ENCODE results near the gene MYL3. TPM values are rescaled to one million over a fixed set of nuclear protein-coding genes. Genes with fewer than 3 reads are reported as not detected.

The MYL3 gene
- total and polyA plus RNA-seq, 2 experiments from 2014 or later, result not detected

DNA sequence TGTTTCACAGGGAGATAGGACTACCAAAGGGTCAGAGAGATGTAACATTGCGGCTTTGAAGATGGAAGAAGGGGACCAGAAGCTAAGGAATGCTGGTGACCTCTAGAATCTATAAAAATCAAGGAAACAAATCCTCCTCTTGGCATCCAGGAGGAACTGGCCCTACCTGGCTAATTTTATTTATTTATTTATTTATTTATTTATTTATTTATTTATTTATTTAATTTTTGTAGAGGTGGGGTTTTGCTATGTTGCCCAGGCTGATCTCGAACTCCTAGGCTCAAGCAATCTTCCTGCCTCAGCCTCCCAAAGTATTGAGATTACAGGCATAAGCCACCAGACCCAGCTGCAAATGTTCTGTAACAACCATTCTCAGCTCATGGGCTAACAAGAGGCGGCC is 19.7 kb downstream of the MYL3 start:
- Histone ChIP-seq H3K36me3 (ENCODE audit: low read depth) (no peaks in the 10 kb centered on the region), H2AFZ (no peak overlapping the region), H3K9me3 (ENCODE audit: low read depth) (peaks cover 4% of the 10 kb centered on the region), H3K27me3 (replicated peaks; ENCODE audit: insufficient read depth) (no peaks in the 10 kb centered on the region), H3K79me2 (ENCODE audit: insufficient read depth) (no peaks in the 10 kb centered on the region), H3F3A (ENCODE audit: insufficient read depth) (no peaks in the 10 kb centered on the region; the same call in 1 of the 2 replicates), H4K20me1 (ENCODE audit: insufficient read depth) (no peaks in the 10 kb centered on the region), H3K9ac (no peak overlapping the region), H3K27ac (no peak overlapping the region), H3K4me3 (no peak overlapping the region), H3K4me2 (ENCODE audit: unreplicated experiment) (no peak overlapping the region), H3K4me1 (ENCODE audit: insufficient read depth) (no peaks in the 10 kb centered on the region; the same call in 1 of the 2 replicates), H3K9me2 (ENCODE audit: insufficient read depth) (no peaks in the 10 kb centered on the region)
- DNase-seq, result no peak
- TF ChIP-seq EZH2phosphoT487 (IDR thresholded peaks at IDR 0.05; ENCODE audit: insufficient read depth, low read depth), result no peak
- no peak for TF ChIP-seq EZH2 (IDR thresholded peaks at IDR 0.05; ENCODE audit: insufficient read depth, poor library complexity, severe bottlenecking)
- in situ Hi-C loops (cut with MboI), result no loop called here
- WGBS, 2 experiments (ENCODE audit: low coverage in 1 of 2, low lambda C conversion rate in 2 of 2, missing lambda C conversion rate in 2 of 2), result 82 to 88% methylated on average over 3 of the region's 3 CpGs

- WGBS, 2 experiments (ENCODE audit: low coverage in 1 of 2, low lambda C conversion rate in 2 of 2, missing lambda C conversion rate in 2 of 2), result 61 to 75% methylated on average over 1 of the region's 1 CpG
- Histone ChIP-seq H3K4me2 (ENCODE audit: unreplicated experiment) (no peak overlapping the region), H3K27me3 (replicated peaks; ENCODE audit: insufficient read depth) (no peaks in the 10 kb centered on the region), H3K9me2 (ENCODE audit: insufficient read depth) (no peaks in the 10 kb centered on the region), H3K9ac (no peak overlapping the region), H3K4me1 (ENCODE audit: insufficient read depth) (no peaks in the 10 kb centered on the region; the same call in 1 of the 2 replicates), H3K4me3 (no peak overlapping the region), H4K20me1 (ENCODE audit: insufficient read depth) (no peaks in the 10 kb centered on the region), H3F3A (ENCODE audit: insufficient read depth) (no peaks in the 10 kb centered on the region; the same call in 1 of the 2 replicates), H3K36me3 (ENCODE audit: low read depth) (no peaks in the 10 kb centered on the region), H3K9me3 (ENCODE audit: low read depth) (peaks cover 4% of the 10 kb centered on the region), H2AFZ (no peak overlapping the region), H3K79me2 (ENCODE audit: insufficient read depth) (no peaks in the 10 kb centered on the region), H3K27ac (no peak overlapping the region)
- in situ Hi-C loops (cut with MboI), result no loop called here
- no peak for DNase-seq
- TF ChIP-seq EZH2 (IDR thresholded peaks at IDR 0.05; ENCODE audit: insufficient read depth, poor library complexity, severe bottlenecking), result no peak
- TF ChIP-seq EZH2phosphoT487 (IDR thresholded peaks at IDR 0.05; ENCODE audit: insufficient read depth, low read depth), result no peak
Observed at GRCh38 chr3:46840491-46840890, 22.8 kb downstream of the MYL3 start.

DNA sequence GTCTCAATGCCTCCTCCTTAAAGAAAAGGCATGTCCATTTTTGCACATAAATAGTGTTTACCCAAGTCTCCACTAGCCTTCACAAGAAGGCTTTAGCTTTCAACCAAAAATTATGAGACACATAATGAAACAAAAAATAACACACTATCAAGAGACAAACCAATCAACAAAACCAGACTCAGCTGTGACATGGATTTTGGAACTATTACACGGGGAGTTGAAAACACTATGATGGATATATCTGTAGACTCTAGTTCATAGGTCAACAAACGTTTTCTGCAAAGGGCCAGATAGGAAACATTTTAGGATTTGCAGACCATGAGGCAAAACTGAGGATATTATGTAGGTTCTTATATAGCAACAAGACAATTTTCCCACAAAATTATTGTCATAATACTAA is 24.9 kb downstream of the MYL3 start:
- TF ChIP-seq EZH2phosphoT487 (IDR thresholded peaks at IDR 0.05; ENCODE audit: insufficient read depth, low read depth) (no peak), EZH2 (IDR thresholded peaks at IDR 0.05; ENCODE audit: insufficient read depth, poor library complexity, severe bottlenecking) (no peak)
- in situ Hi-C loops (cut with MboI), result no loop called here
- WGBS, 2 experiments (ENCODE audit: low coverage in 1 of 2, low lambda C conversion rate in 2 of 2, missing lambda C conversion rate in 2 of 2), result 29 to 42% methylated on average over 2 of the region's 2 CpGs

DNA sequence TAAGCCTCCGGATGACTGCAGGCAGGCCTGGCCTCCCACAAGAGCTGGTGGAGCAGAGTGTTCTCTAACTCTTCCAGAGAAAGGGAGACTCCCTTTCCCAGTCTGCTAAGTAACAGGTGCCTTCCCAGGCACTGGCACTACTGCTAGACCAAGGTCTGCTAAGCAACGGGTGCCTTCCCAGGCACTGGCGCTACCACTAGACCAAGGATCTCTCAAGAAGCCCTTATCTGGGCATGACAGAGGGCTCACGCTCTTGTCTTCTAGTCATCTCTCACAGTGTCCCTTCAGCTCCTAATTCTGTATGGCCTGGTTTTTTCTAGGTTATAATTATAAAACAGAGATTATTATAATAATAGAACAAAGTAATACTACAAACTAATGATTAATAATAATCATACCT is 27.8 kb downstream of the MYL3 start:
- Histone ChIP-seq H3K9me3 (ENCODE audit: low read depth) (no peaks in the 10 kb centered on the region), H2AFZ (no peak overlapping the region)
- WGBS, 2 experiments (ENCODE audit: low coverage in 1 of 2, low lambda C conversion rate in 2 of 2, missing lambda C conversion rate in 2 of 2), result 79 to 81% methylated on average over 4 of the region's 4 CpGs

More for the DNA sequence above, 24.9 kb downstream of the MYL3 start:
- no peaks in the 10 kb centered on the region for H3K36me3 ChIP-seq (ENCODE audit: low read depth)
- H3K27me3 ChIP-seq (replicated peaks; ENCODE audit: insufficient read depth), result no peaks in the 10 kb centered on the region
- H3K9me2 ChIP-seq (ENCODE audit: insufficient read depth), result no peaks in the 10 kb centered on the region
- H3K79me2 ChIP-seq (ENCODE audit: insufficient read depth), result no peaks in the 10 kb centered on the region
- peaks cover 4% of the 10 kb centered on the region for H3K9me3 ChIP-seq (ENCODE audit: low read depth)
- no peaks in the 10 kb centered on the region for H4K20me1 ChIP-seq (ENCODE audit: insufficient read depth)
- H3K4me3 ChIP-seq, result no peak overlapping the region
- H3K27ac ChIP-seq, result no peak overlapping the region
- no peak overlapping the region for H2AFZ ChIP-seq
- no peak for DNase-seq
- no peaks in the 10 kb centered on the region for H3F3A ChIP-seq (ENCODE audit: insufficient read depth)
- H3K4me1 ChIP-seq (ENCODE audit: insufficient read depth), result no peaks in the 10 kb centered on the region
- no peak overlapping the region for H3K4me2 ChIP-seq (ENCODE audit: unreplicated experiment)
- H3K9ac ChIP-seq, result no peak overlapping the region

DNA sequence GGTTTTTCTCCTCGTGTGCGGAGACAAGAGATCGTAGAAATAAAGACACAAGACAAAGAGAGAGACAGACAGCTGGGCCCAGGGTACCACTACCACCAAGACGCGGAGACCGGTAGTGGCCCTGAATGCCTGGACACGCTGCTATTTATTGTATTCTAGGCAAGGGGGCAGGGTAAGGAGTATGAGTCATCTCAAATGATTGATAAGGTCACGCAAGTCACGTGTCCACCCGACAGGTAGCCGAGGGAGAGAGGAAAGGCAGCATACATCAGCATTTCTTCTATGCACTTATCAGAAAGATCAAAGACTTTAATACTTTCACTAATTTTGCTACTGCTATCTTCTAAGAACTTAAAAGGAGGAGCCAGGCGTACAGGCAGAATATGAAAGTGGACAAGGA is 28.2 kb downstream of the MYL3 start:
- no peaks in the 10 kb centered on the region for H3K79me2 ChIP-seq (ENCODE audit: insufficient read depth)
- no peak for DNase-seq
- H3K9me2 ChIP-seq (ENCODE audit: insufficient read depth), result no peaks in the 10 kb centered on the region
- H3K27ac ChIP-seq, result no peak overlapping the region
- H3K9ac ChIP-seq, result no peak overlapping the region
- H4K20me1 ChIP-seq (ENCODE audit: insufficient read depth), result no peaks in the 10 kb centered on the region
- in situ Hi-C loops (cut with MboI), result no loop called here
- H2AFZ ChIP-seq, result no peak overlapping the region
- 79% methylated on average over 12 of the region's 12 CpGs for WGBS, 2 experiments (ENCODE audit: low coverage in 1 of 2, low lambda C conversion rate in 2 of 2, missing lambda C conversion rate in 2 of 2)
- H3F3A ChIP-seq (ENCODE audit: insufficient read depth), result no peaks in the 10 kb centered on the region
- H3K9me3 ChIP-seq (ENCODE audit: low read depth), result no peaks in the 10 kb centered on the region
- H3K36me3 ChIP-seq (ENCODE audit: low read depth), result no peaks in the 10 kb centered on the region
- no peaks in the 10 kb centered on the region for H3K4me1 ChIP-seq (ENCODE audit: insufficient read depth)
- TF ChIP-seq EZH2phosphoT487 (IDR thresholded peaks at IDR 0.05; ENCODE audit: insufficient read depth, low read depth) (no peak), EZH2 (IDR thresholded peaks at IDR 0.05; ENCODE audit: insufficient read depth, poor library complexity, severe bottlenecking) (no peak)
- no peaks in the 10 kb centered on the region; the same call in 1 of the 2 replicates for H3K27me3 ChIP-seq (replicated peaks; ENCODE audit: insufficient read depth)
- no peak overlapping the region for H3K4me3 ChIP-seq
- H3K4me2 ChIP-seq (ENCODE audit: unreplicated experiment), result no peak overlapping the region

More for the DNA sequence above, 27.8 kb downstream of the MYL3 start:
- Histone ChIP-seq H3F3A (ENCODE audit: insufficient read depth) (no peaks in the 10 kb centered on the region), H3K4me2 (ENCODE audit: unreplicated experiment) (no peak overlapping the region), H3K79me2 (ENCODE audit: insufficient read depth) (no peaks in the 10 kb centered on the region), H3K27ac (no peak overlapping the region), H3K4me3 (no peak overlapping the region), H3K4me1 (ENCODE audit: insufficient read depth) (no peaks in the 10 kb centered on the region), H3K27me3 (replicated peaks; ENCODE audit: insufficient read depth) (no peaks in the 10 kb centered on the region; the same call in 1 of the 2 replicates), H3K9ac (no peak overlapping the region), H3K36me3 (ENCODE audit: low read depth) (no peaks in the 10 kb centered on the region), H3K9me2 (ENCODE audit: insufficient read depth) (no peaks in the 10 kb centered on the region), H4K20me1 (ENCODE audit: insufficient read depth) (no peaks in the 10 kb centered on the region)
- in situ Hi-C loops (cut with MboI), result no loop called here
- TF ChIP-seq EZH2 (IDR thresholded peaks at IDR 0.05; ENCODE audit: insufficient read depth, poor library complexity, severe bottlenecking) (no peak), EZH2phosphoT487 (IDR thresholded peaks at IDR 0.05; ENCODE audit: insufficient read depth, low read depth) (no peak)
- no peak for DNase-seq

All from GM23248 (cell line).